Activated T-helper 2 cell treated with anti-CD3 and anti-CD28 coated beads, Interferon-gamma antibody, Interleukin-2, Interleukin-4, amounts not matched to agents 10 μg/mL and 5 μg/mL and 100 μg/mL, durations not matched to agents 14 hours and 24 hours and 36 hours (primary cell): ENCODE data around the gene HIVEP3. TPM values are rescaled to one million over a fixed set of nuclear protein-coding genes. Genes with fewer than 3 reads are reported as not detected.

Experiments
- DNase-seq: peaks from one replicate; pipeline ENCODE4 v3.0.0; 2021; ENCODE audit warnings: low spot score
- H3K27ac Mint-ChIP-seq: one replicate; pipeline ENCODE4 v1.8.0; 2021; ENCODE audit warnings: mixed read lengths
- H3K27me3 Mint-ChIP-seq: one replicate; pipeline ENCODE4 v1.8.0; 2021; ENCODE audit warnings: low read depth, mixed read lengths
- H3K36me3 Mint-ChIP-seq: one replicate; pipeline ENCODE4 v1.8.0; 2021; ENCODE audit warnings: low read depth, mixed read lengths
- H3K4me1 Mint-ChIP-seq: one replicate; pipeline ENCODE4 v1.8.0; 2021; ENCODE audit warnings: low read depth, mixed read lengths
- H3K4me3 Mint-ChIP-seq: one replicate; pipeline ENCODE4 v1.8.0; 2021; ENCODE audit warnings: low read depth, mild to moderate bottlenecking, moderate library complexity, mixed read lengths
- H3K9me3 Mint-ChIP-seq: one replicate; pipeline ENCODE4 v1.8.0; 2021; ENCODE audit warnings: mixed read lengths
- intact Hi-C: fragments of 100-400 bp; cut with micrococcal nuclease; formaldehyde crosslinking; loops from one replicate; pipeline ENCODE4 v1.15.1; 2023
- total RNA-seq: library from RNA; stranded (reverse); gene quantifications from 2 replicates; pipeline ENCODE4 v1.2.3, GENCODE V29; 2022

HIVEP3 gene
- total RNA-seq, 1 donor from 2014 or later: 33.7 TPM

DNA sequence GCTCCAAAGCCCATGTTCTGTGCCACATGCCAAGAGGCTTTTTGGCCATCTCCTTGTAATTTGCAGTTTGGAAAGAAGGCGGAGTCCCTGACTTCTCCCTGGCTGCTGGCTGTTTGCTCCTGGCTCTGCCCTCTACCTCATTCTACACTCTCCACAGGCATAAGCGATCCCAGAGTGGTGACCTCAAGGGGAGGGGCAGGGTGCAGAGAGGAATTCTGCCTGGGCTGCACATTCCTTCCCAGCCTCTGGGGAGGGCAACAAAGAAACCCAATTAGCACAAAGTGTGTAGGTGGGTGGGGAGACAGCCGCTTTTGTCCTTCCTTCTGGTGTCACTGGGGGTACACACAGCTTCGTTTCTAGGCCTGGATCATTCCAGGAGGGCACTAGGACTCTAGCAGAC lies 95.3 kb downstream of the HIVEP3 start:
- intact Hi-C loops: no loop called here
- Mint-ChIP-seq H3K27me3 (peaks cover 2% of the 10 kb centered on the region), H3K36me3 (no peaks in the 10 kb centered on the region), H3K4me1 (peaks cover 16% of the 10 kb centered on the region), H3K9me3 (no peaks in the 10 kb centered on the region), H3K27ac (no peak overlapping the region), H3K4me3 (no peak overlapping the region)
- DNase-seq: no peak

DNA sequence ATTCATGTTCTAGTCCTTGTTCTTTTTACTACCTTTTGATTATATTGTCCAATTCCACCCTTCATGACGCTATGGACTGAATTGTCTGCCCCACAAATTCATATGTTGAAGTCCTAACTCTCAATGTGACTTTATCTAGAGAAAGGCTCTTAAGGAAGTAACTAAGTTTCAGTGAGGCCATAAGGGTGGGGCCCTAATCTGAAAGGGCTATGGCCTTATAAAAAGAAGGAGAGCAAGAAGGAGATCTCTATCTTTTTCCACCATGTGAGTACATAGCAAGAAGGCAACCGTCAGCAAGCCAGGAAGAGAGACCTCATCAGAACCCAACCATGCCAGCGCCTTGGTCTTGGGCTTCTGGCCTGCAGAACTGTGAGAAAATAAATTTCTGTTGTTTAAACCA lies 95.9 kb downstream of the HIVEP3 start:
- intact Hi-C loops: no loop called here
- no peak for DNase-seq
- no peaks in the 10 kb centered on the region for H3K36me3 Mint-ChIP-seq
- H3K4me3 Mint-ChIP-seq: no peak overlapping the region
- H3K9me3 Mint-ChIP-seq: no peaks in the 10 kb centered on the region
- H3K4me1 Mint-ChIP-seq: peaks cover 16% of the 10 kb centered on the region
- H3K27me3 Mint-ChIP-seq: peaks cover 3% of the 10 kb centered on the region
- no peak overlapping the region for H3K27ac Mint-ChIP-seq

DNA sequence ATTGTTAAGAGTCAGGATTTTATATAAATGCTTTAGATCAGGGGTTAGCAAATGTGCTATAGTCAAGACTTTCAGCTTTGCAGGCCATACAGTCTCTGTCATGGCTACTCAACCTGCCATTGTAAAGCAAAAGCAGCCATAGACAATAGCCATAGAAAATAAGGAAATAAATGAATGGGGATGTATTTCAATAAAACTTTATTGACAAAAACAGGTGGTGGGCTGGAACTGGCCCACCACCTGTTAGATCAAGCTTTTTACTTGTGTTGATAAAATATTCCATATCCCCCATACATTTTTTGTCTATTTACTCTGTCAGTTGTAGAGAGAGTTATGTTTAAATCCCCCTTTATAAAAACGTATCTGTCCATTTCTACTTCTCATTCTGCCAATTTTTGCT lies 98.9 kb downstream of the HIVEP3 start:
- peaks cover 2% of the 10 kb centered on the region for H3K27me3 Mint-ChIP-seq
- peaks cover 16% of the 10 kb centered on the region for H3K4me1 Mint-ChIP-seq
- no peak for DNase-seq
- H3K9me3 Mint-ChIP-seq: no peaks in the 10 kb centered on the region
- H3K27ac Mint-ChIP-seq: no peak overlapping the region
- no peak overlapping the region for H3K4me3 Mint-ChIP-seq
- H3K36me3 Mint-ChIP-seq: no peaks in the 10 kb centered on the region
- intact Hi-C loops: loop anchor here (10.0 kb wide), 1 partner anchor 95 kb away; the partner anchor contains the start of gene HIVEP3

DNA sequence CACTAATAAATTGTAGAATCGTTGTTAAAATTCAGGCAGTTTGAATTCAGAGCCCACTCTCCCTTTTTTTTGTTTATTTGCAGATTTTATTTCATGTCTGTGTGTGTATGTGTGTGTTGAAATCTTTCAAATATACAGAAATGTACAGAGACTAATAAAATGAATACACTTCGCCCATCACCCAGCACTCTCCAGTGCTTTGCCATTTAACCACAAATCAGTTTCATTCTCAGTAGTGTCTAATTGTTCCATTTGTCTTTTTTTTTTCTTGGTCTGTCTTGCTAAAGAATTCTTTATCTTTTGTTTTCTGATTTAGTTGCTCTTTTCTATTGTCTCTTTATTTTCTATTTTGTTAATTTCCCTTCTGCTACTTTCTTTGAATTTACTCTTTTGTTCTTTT lies 99.7 kb downstream of the HIVEP3 start:
- intact Hi-C loops: loop anchor here (10.0 kb wide), 1 partner anchor 96 kb away; the partner anchor contains the start of gene HIVEP3
- Mint-ChIP-seq H3K36me3 (no peaks in the 10 kb centered on the region), H3K27ac (no peak overlapping the region), H3K4me3 (no peak overlapping the region), H3K27me3 (peaks cover 2% of the 10 kb centered on the region), H3K9me3 (no peaks in the 10 kb centered on the region), H3K4me1 (peaks cover 16% of the 10 kb centered on the region)
- no peak for DNase-seq

DNA sequence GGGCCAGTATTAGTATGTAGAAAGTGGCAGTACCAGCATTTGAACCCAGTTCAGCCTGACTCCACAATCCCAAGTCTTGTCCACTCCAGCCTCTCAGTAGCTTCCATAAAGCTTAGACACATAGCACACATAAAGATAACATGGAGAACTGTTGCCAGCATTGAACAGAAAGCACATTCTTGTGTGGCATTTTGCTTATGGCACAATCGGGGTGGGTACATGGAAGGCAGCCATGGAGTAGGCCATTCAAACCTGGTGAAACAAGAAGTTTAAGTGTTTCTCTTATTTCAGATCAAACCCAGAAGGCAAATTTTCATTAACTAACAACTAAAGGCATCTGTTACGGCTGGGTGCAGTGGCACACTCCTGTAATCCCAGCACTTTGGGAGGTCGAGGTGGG lies 102.7 kb downstream of the HIVEP3 start:
- peaks cover 20% of the 10 kb centered on the region for H3K4me1 Mint-ChIP-seq
- peaks cover 2% of the 10 kb centered on the region for H3K27me3 Mint-ChIP-seq
- DNase-seq: no peak
- no peak overlapping the region for H3K4me3 Mint-ChIP-seq
- intact Hi-C loops: loop anchor here (10.0 kb wide), 1 partner anchor 99 kb away; the partner anchor contains the start of gene HIVEP3
- no peak overlapping the region for H3K27ac Mint-ChIP-seq
- no peaks in the 10 kb centered on the region for H3K36me3 Mint-ChIP-seq
- H3K9me3 Mint-ChIP-seq: no peaks in the 10 kb centered on the region

DNA sequence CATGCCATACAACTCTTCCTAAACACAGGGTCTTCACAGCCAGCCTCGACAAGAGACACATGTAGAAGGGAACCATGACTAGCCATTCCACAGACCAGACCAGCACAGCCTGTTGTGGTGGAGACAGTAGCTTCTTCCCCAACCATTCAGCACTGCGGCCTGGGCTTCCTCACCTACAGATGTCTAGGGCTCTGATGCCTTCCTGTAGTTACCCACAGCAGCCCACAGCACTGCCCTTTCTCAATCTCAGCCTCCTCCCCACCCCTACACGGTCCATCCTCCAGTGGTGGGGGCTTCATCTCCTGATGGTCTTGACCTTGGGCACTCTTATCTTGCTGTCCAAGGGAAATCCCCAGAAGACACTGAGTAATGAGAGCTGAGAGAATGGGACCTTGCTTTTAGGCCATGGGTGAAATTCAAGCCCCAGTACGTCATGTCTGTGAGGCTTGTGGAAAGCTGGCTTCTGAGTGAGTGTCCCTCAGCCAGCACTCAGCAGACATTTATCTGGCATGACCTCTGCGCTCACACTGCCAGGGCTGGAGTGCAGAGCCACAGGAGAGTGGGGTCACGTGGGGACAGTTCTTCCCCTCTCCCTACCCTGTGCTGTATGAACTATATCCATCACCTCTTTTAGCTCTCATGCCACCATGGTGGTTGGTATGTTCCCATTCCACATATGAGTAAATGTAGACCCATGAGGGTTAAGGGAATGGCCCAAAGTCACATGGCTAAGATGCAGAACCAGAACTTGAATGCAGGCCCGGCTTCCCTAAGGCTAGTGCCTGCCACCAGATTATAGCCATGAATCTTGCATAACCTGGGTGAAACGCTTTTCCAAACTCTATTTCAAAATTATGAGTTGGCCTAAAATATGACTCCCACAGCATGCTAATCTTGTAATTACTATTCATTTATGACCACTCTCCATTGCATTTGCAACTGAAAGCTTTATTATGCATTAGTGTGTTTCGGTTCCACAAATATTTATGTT lies 104.7 kb downstream of the HIVEP3 start:
- no peak overlapping the region for H3K27ac Mint-ChIP-seq
- H3K27me3 Mint-ChIP-seq: peaks cover 2% of the 10 kb centered on the region
- H3K9me3 Mint-ChIP-seq: no peaks in the 10 kb centered on the region
- no peak overlapping the region for H3K4me3 Mint-ChIP-seq
- DNase-seq: no peak
- peaks cover 35% of the 10 kb centered on the region for H3K4me1 Mint-ChIP-seq
- H3K36me3 Mint-ChIP-seq: no peaks in the 10 kb centered on the region
- intact Hi-C loops: loop anchor here (5.0 to 10.0 kb wide), 3 partner anchors 101 to 223 kb away; partner anchors contain the start of gene HIVEP3

DNA sequence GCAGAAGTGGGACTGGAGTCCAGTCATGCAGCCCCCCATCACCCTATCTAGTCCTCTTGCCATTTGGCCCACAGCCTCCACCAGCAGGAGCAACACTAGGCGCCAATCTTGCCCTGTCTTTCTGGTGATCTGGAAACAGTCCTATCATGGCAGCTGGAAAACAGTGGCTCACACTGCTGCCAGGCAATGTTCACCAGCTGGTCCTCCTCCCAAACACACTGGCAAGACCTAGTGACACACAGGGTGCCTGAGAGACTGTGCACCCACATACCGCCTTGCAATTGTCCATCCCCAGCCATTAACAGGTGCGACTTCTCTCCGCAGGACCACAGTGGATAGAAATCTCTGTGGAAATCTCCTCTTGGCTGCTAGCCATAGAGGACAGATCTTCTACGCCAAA lies 105.5 kb downstream of the HIVEP3 start:
- intact Hi-C loops: loop anchor here (5.0 to 10.0 kb wide), 3 partner anchors 102 to 224 kb away; partner anchors contain the start of gene HIVEP3
- Mint-ChIP-seq H3K4me1 (peaks cover 37% of the 10 kb centered on the region), H3K36me3 (no peaks in the 10 kb centered on the region), H3K27ac (no peak overlapping the region), H3K9me3 (no peaks in the 10 kb centered on the region), H3K4me3 (no peak overlapping the region), H3K27me3 (peaks cover 2% of the 10 kb centered on the region)
- no peak for DNase-seq

DNA sequence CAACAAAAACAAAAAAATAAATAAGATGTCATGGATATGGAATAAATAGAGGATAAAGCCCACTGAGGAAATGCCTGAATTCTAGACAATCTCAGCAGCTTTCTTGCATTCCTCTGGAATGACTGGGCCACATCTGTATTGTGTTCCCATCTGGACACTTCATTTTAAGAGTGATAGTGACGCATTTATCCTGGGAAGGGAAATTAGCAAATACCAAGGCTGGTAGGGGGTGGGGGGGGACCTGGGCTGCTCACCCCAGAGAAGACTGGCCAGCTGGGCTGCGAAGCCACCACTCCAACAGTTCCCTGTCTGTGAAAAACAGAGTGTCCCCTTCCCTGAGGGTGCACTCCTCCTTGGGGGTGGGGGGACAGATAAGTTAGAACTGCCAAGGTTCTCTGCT lies 106.3 kb downstream of the HIVEP3 start:
- Mint-ChIP-seq H3K4me1 (peaks cover 45% of the 10 kb centered on the region), H3K36me3 (no peaks in the 10 kb centered on the region), H3K27ac (no peak overlapping the region), H3K9me3 (no peaks in the 10 kb centered on the region), H3K27me3 (no peaks in the 10 kb centered on the region), H3K4me3 (no peak overlapping the region)
- DNase-seq: no peak
- intact Hi-C loops: loop anchor here (1.0 to 10.0 kb wide), 4 partner anchors 50 to 225 kb away; partner anchors contain the start of gene HIVEP3

DNA sequence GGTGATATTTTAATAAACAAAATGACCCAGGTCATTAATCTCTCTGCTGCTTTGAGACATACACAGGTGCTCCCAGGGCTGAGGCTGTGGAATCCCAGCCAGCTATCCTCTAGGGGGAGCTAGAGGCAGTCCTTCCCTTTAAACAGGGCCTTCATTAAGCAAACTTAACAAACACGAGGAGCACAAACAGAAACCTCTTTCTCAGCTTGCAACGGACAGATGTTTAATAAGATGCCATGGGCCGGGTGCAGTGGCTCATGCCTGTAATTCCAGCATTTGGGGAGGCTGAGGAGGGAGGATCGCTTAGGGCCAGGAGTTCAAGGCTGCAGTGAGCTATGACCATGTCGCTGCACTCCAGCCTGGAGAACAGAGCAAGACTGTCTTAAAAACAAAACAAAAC lies 106.7 kb downstream of the HIVEP3 start:
- H3K4me1 Mint-ChIP-seq: peaks cover 49% of the 10 kb centered on the region
- no peak overlapping the region for H3K27ac Mint-ChIP-seq
- intact Hi-C loops: loop anchor here (1.0 to 10.0 kb wide), 4 partner anchors 50 to 225 kb away; partner anchors contain the start of gene HIVEP3
- peak; percentile 49 for DNase-seq
- no peaks in the 10 kb centered on the region for H3K9me3 Mint-ChIP-seq
- H3K36me3 Mint-ChIP-seq: no peaks in the 10 kb centered on the region
- H3K4me3 Mint-ChIP-seq: no peak overlapping the region
- no peaks in the 10 kb centered on the region for H3K27me3 Mint-ChIP-seq

DNA sequence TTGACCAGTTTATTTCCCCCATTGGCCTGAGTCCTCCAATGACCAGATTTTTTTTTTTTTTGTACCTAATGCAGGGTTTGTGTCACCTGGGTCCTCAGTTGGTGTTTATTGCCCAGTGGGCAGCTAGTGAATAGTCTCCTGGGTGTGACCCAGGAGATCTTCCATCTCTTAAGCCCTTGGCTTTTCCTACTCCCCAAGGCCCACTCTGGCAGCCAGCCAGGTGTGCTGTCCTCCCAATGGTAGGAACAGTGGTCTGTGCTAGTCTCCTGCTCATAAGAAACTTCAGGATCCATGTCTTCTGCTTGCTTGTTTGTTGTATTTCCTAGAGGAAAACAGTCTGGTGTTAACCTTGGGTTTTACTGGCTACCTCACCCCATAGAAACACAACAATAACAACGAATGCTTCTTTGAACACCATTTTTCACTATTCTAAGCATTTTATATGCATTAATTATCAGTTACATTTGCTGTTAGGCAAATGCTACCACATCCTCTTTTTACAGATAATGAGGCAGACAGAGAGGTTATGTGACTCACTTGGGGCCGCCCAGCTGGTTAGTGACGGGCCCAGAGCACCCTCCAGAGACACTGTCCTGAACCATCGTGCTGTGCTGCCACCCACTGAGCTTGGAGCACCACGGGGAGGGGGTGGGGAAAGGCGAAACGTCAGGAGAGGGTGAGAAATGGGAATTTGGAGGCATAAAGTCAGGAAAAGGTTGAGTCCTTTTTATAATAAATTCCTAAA lies 107.5 kb downstream of the HIVEP3 start:
- intact Hi-C loops: loop anchor here (1.0 to 10.0 kb wide), 4 partner anchors 104 to 237 kb away; partner anchors contain the start of gene HIVEP3
- DNase-seq: no peak
- no peak overlapping the region for H3K4me3 Mint-ChIP-seq
- no peaks in the 10 kb centered on the region for H3K9me3 Mint-ChIP-seq
- peak overlapping the region; percentile 13 for H3K27ac Mint-ChIP-seq
- H3K27me3 Mint-ChIP-seq: no peaks in the 10 kb centered on the region
- H3K36me3 Mint-ChIP-seq: no peaks in the 10 kb centered on the region
- peaks cover 57% of the 10 kb centered on the region for H3K4me1 Mint-ChIP-seq

DNA sequence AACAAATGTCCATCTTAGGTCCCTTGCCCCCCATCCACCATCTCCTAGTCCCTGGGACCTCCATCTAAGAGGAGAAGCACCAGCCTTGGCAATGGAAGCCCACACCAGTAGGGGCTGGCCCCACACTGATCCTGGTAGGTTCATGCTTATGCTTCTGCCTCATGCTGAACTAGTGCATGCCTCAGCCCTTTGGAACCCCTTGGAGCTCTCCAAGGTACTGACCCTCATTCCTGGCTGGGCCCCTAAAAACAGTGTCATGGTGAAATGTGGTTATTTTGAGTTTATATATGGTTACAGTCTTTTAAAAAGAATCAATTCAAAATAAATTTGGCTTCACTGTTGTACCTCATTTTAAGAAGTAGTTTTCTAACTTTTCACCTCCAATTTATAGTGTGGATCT lies 108.3 kb downstream of the HIVEP3 start:
- H3K27ac Mint-ChIP-seq: no peak overlapping the region
- H3K9me3 Mint-ChIP-seq: no peaks in the 10 kb centered on the region
- no peaks in the 10 kb centered on the region for H3K36me3 Mint-ChIP-seq
- peak; percentile 42 for DNase-seq
- H3K4me3 Mint-ChIP-seq: no peak overlapping the region
- H3K27me3 Mint-ChIP-seq: no peaks in the 10 kb centered on the region
- intact Hi-C loops: loop anchor here (5.0 to 10.0 kb wide), 3 partner anchors 104 to 227 kb away; partner anchors contain the start of gene HIVEP3
- peaks cover 65% of the 10 kb centered on the region for H3K4me1 Mint-ChIP-seq

DNA sequence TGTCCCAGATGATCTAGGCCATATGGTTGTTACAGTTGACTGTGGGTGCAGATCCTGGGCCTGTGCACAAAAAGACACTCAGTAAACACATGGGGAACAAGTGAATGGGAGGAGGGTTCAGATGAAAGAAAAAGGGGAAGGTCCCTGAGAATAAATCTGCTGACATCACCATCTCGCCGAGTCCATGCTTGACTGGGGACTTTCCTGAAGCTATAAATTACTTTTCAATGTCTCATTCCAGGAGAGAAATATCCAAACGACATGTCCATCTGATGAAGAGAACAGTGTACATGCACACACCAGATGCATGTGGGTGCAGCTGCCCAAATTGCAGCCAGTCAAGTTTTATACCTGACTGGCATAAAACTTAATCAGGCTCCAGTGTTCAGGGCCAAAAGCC lies 109.0 kb downstream of the HIVEP3 start:
- H3K27me3 Mint-ChIP-seq: no peaks in the 10 kb centered on the region
- H3K36me3 Mint-ChIP-seq: no peaks in the 10 kb centered on the region
- H3K27ac Mint-ChIP-seq: no peak overlapping the region
- no peak overlapping the region for H3K4me3 Mint-ChIP-seq
- intact Hi-C loops: loop anchor here (5.0 to 10.0 kb wide), 3 partner anchors 105 to 228 kb away; partner anchors contain the start of gene HIVEP3
- no peak for DNase-seq
- peaks cover 69% of the 10 kb centered on the region for H3K4me1 Mint-ChIP-seq
- H3K9me3 Mint-ChIP-seq: no peaks in the 10 kb centered on the region
